ENCODE data around the gene NKAIN2.

- TF ChIP-seq EZH2 (IDR thresholded peaks at IDR 0.05; ENCODE audit: borderline replicate concordance, low read depth, low read length, poor library complexity, severe bottlenecking) (no peak), CTCF (conservative IDR thresholded peaks at IDR 0.05; ENCODE audit: low read depth, low read length) (peak; percentile 24; the same call in 1 of the 2 replicates)
Observed at GRCh38 chr6:124659427-124659826, 855.8 kb downstream of the NKAIN2 start.
